Loucy (cell line): Measurements from ENCODE around the gene TAL2.

Source experiments
- H2AFZ ChIP-seq: fragments of 200-600 bp; sonication (generic); 2 replicates; pipeline ENCODE4 v1.6.0; 2016; ENCODE audit warnings: antibody characterized with exemption, mild to moderate bottlenecking, low read length, moderate library complexity
- H3F3A ChIP-seq: fragments of 200-600 bp; 2 replicates; pipeline ENCODE4 v1.6.0; 2016; ENCODE audit warnings: antibody characterized with exemption, low read depth, mild to moderate bottlenecking
- H3K27me3 ChIP-seq: fragments of 200-600 bp; sonication (generic); 2 replicates; pipeline ENCODE4 v1.6.1; 2014; ENCODE audit warnings: low read length, mild to moderate bottlenecking; ENCODE audit not compliant: insufficient read depth, poor library complexity, severe bottlenecking
- H3K36me3 ChIP-seq: fragments of 200-600 bp; sonication (generic); 2 replicates; pipeline ENCODE4 v1.6.1; 2016; ENCODE audit warnings: low read length; ENCODE audit not compliant: insufficient read depth
- H3K4me1 ChIP-seq: fragments of 200-600 bp; sonication (generic); 2 replicates; pipeline ENCODE4 v1.5.1; 2014; ENCODE audit warnings: low read length, mild to moderate bottlenecking; ENCODE audit not compliant: insufficient read depth, poor library complexity, severe bottlenecking
- H3K4me2 ChIP-seq: fragments of 200-600 bp; sonication (generic); 2 replicates; pipeline ENCODE4 v1.6.0; 2014; ENCODE audit warnings: antibody characterized with exemption, low read length, low read depth, mild to moderate bottlenecking; ENCODE audit not compliant: poor library complexity, severe bottlenecking
- H3K4me3 ChIP-seq: fragments of 200-600 bp; sonication (generic); 2 replicates; pipeline ENCODE4 v1.5.1; 2014; ENCODE audit warnings: low read length, mild to moderate bottlenecking, mixed read lengths; ENCODE audit not compliant: poor library complexity, severe bottlenecking
- H3K79me2 ChIP-seq: fragments of 200-600 bp; sonication (generic); 2 replicates; pipeline ENCODE4 v1.6.1; 2014; ENCODE audit warnings: low read length; ENCODE audit not compliant: insufficient read depth
- H3K9ac ChIP-seq: fragments of 200-600 bp; sonication (generic); 2 replicates; pipeline ENCODE4 v1.6.0; 2014; ENCODE audit warnings: mild to moderate bottlenecking, low read depth, low read length, moderate library complexity; ENCODE audit not compliant: poor library complexity, severe bottlenecking
- H3K9me2 ChIP-seq: fragments of 200-600 bp; sonication (generic); replicated peaks from 2 replicates; pipeline ENCODE4 v1.6.1; 2016; ENCODE audit warnings: low read depth, low read length, mixed read lengths
- H3K9me3 ChIP-seq: fragments of 200-600 bp; sonication (generic); 2 replicates; pipeline ENCODE4 v1.6.1; 2014; ENCODE audit warnings: mild to moderate bottlenecking, antibody characterized with exemption, low read length, low read depth; ENCODE audit not compliant: insufficient read depth
- H4K20me1 ChIP-seq: fragments of 200-600 bp; sonication (generic); 2 replicates; pipeline ENCODE4 v1.6.0; 2014; ENCODE audit warnings: antibody characterized with exemption, low read length, mild to moderate bottlenecking; ENCODE audit not compliant: insufficient read depth, poor library complexity, severe bottlenecking
- CTCF ChIP-seq: fragments of 200-600 bp; sonication (generic); conservative IDR thresholded peaks from 2 replicates; pipeline ENCODE4 v1.5.1; 2014; ENCODE audit warnings: mild to moderate bottlenecking, antibody characterized with exemption, low read length
- EZH2phosphoT487 ChIP-seq: fragments of 200-600 bp; IDR thresholded peaks from 2 replicates; pipeline ENCODE4 v1.6.1; 2018; ENCODE audit warnings: antibody characterized with exemption, mild to moderate bottlenecking, moderate library complexity, borderline replicate concordance

TAL2 gene

GRCh38 chr9:105678163-105678562, 15.9 kb downstream of the TAL2 start:
- Histone ChIP-seq H4K20me1 (no peaks in the 10 kb centered on the region), H3K9me3 (no peaks in the 10 kb centered on the region), H3K4me2 (no peak overlapping the region), H3K27me3 (no peaks in the 10 kb centered on the region), H2AFZ (no peak overlapping the region), H3K36me3 (no peaks in the 10 kb centered on the region), H3K79me2 (no peaks in the 10 kb centered on the region), H3K9me2 (no peaks in the 10 kb centered on the region), H3K4me3 (no peak overlapping the region), H3K4me1 (peaks cover 26% of the 10 kb centered on the region), H3F3A (no peaks in the 10 kb centered on the region), H3K9ac (no peak overlapping the region)
- TF ChIP-seq CTCF (no peak), EZH2phosphoT487 (no peak)

- no peaks in the 10 kb centered on the region for H3K79me2 ChIP-seq
- H3K9ac ChIP-seq, result no peak overlapping the region
- H4K20me1 ChIP-seq, result no peaks in the 10 kb centered on the region
- H3K9me3 ChIP-seq, result no peaks in the 10 kb centered on the region
- no peaks in the 10 kb centered on the region for H3F3A ChIP-seq
- peaks cover 20% of the 10 kb centered on the region for H3K4me1 ChIP-seq
- no peaks in the 10 kb centered on the region for H3K9me2 ChIP-seq
- no peaks in the 10 kb centered on the region for H3K27me3 ChIP-seq
- no peak for TF ChIP-seq CTCF
- TF ChIP-seq EZH2phosphoT487, result no peak
- no peak overlapping the region for H3K4me2 ChIP-seq
- no peaks in the 10 kb centered on the region for H3K36me3 ChIP-seq
- no peak overlapping the region for H3K4me3 ChIP-seq
- no peak overlapping the region for H2AFZ ChIP-seq
Observed at GRCh38 chr9:105678781-105679180, 16.5 kb downstream of the TAL2 start.

- H3K9ac ChIP-seq, result no peak overlapping the region
Observed at GRCh38 chr9:105679257-105680022, 17.2 kb downstream of the TAL2 start.

More at GRCh38 chr9:105679257-105680022, 17.2 kb downstream of the TAL2 start:
- H3K4me1 ChIP-seq, result peaks cover 14% of the 10 kb centered on the region
- H3F3A ChIP-seq, result no peaks in the 10 kb centered on the region
- H3K4me2 ChIP-seq, result no peak overlapping the region
- H3K79me2 ChIP-seq, result no peaks in the 10 kb centered on the region
- no peak for TF ChIP-seq CTCF
- no peak for TF ChIP-seq EZH2phosphoT487
- H3K9me3 ChIP-seq, result no peaks in the 10 kb centered on the region
- no peaks in the 10 kb centered on the region for H4K20me1 ChIP-seq
- H2AFZ ChIP-seq, result no peak overlapping the region
- H3K27me3 ChIP-seq, result no peaks in the 10 kb centered on the region
- no peak overlapping the region for H3K4me3 ChIP-seq
- no peaks in the 10 kb centered on the region for H3K36me3 ChIP-seq
- H3K9me2 ChIP-seq, result no peaks in the 10 kb centered on the region
